ENCODE data around the gene IL1RAPL1. TPM values are rescaled to one million over a fixed set of nuclear protein-coding genes. Genes with fewer than 3 reads are reported as not detected.

The IL1RAPL1 gene
- total and polyA plus RNA-seq, 9 of the 15 experiments (the other 6 are each of a cell fraction or from before 2014, with no cell fraction given), result 0.04 to 0.07 (median 0.04) TPM; not detected in 6

- no peak for FAIRE-seq
- no peak for TF ChIP-seq ILK (tag; IDR thresholded peaks at IDR 0.05; ENCODE audit: borderline replicate concordance, low read depth)
- no peak for TF ChIP-seq MEF2A (IDR thresholded peaks at IDR 0.05; ENCODE audit: control insufficient read depth, low read depth, low read length)
- no peak for TF ChIP-seq ETV1 (tag; conservative IDR thresholded peaks at IDR 0.05; ENCODE audit: low read depth)
- no peak for TF ChIP-seq FIP1L1 (IDR thresholded peaks at IDR 0.05; ENCODE audit: low read depth, low read length, poor library complexity, severe bottlenecking)
- no peak for TF ChIP-seq NUFIP1 (IDR thresholded peaks at IDR 0.05; ENCODE audit: partially characterized antibody)
- no peaks in the 10 kb centered on the region for H4K20me1 ChIP-seq (replicated peaks; ENCODE audit: control insufficient read depth, insufficient read depth, low read length)
- no peak overlapping the region for H3K4me2 ChIP-seq (ENCODE audit: insufficient read depth, low read length)
- H3K9me3 ChIP-seq (replicated peaks; ENCODE audit: control insufficient read depth, insufficient read depth, low read depth, low read length), result no peaks in the 10 kb centered on the region
- no peak for ATAC-seq
- H3K9ac ChIP-seq (ENCODE audit: insufficient read depth in 1 of 2, low read depth in 2 of 2, low read length in 2 of 2), result no peak overlapping the region
- H2AFZ ChIP-seq (ENCODE audit: low read depth, low read length), result no peak overlapping the region
- H3K27me3 ChIP-seq (ENCODE audit: control insufficient read depth in 2 of 2, insufficient read depth in 2 of 2, low read length in 2 of 2), result no peaks in the 10 kb centered on the region
- WGBS (ENCODE audit: insufficient coverage, low coverage, missing lambda C conversion rate), result 4% methylated on average over 4 of the region's 4 CpGs
- H3K79me2 ChIP-seq (ENCODE audit: control insufficient read depth, insufficient read depth, low read length), result no peaks in the 10 kb centered on the region
- H3K4me1 ChIP-seq (replicated peaks in 1 of 2; ENCODE audit: control insufficient read depth in 2 of 2, insufficient read depth in 2 of 2, low read length in 2 of 2), result no peaks in the 10 kb centered on the region
- ChIA-PET POLR2A (no interaction called here), CTCF (ENCODE audit: low intra/inter-chr PET ratio) (no interaction called here)
- no peaks in the 10 kb centered on the region for H3K36me3 ChIP-seq (ENCODE audit: control insufficient read depth, insufficient read depth, low read length)
- DNase-seq (ENCODE audit: extremely low read depth in 1 of 4, low spot score in 3 of 4), result no peak
- H3K9me1 ChIP-seq (ENCODE audit: control insufficient read depth, insufficient read depth, low read length), result no peaks in the 10 kb centered on the region
- intact Hi-C loops (cut with micrococcal nuclease) (no loop called here), in situ Hi-C loops (cut with MboI) (no loop called here)
- BruUV-seq (replicated peaks), result no TSS peak
- H3K27ac ChIP-seq (ENCODE audit: extremely low read depth, low read depth, low read length), result no peak overlapping the region
- no peak overlapping the region for H3K4me3 ChIP-seq
Observed at GRCh38 chrX:29130905-29131304, 543.7 kb downstream of the IL1RAPL1 start.

DNA sequence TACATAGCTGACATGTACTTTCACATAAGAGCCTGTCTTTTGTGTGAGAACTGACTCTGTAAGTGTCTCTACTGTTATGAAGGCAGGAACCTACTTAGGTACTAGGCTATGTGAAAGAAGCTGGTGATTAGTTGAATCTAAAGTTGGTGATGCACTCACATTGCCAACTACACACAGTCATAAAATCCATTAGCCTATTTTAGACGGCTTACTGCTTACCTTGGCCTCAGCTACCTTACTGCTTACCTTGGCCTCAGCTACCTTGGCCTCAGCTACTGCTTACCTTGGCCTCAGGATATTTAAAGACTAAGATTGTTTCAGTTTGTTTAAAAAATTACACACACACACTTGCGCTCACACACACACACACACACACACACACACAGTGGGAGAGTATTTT lies 549.7 kb downstream of the IL1RAPL1 start:
- Histone ChIP-seq H3K27me3 (ENCODE audit: control insufficient read depth in 2 of 2, insufficient read depth in 2 of 2, low read length in 2 of 2) (no peaks in the 10 kb centered on the region), H3K27ac (ENCODE audit: extremely low read depth, low read depth, low read length) (no peak overlapping the region), H2AFZ (ENCODE audit: low read depth, low read length) (no peak overlapping the region), H3K79me2 (ENCODE audit: control insufficient read depth, insufficient read depth, low read length) (no peaks in the 10 kb centered on the region), H3K9ac (ENCODE audit: insufficient read depth in 1 of 2, low read depth in 2 of 2, low read length in 2 of 2) (no peak overlapping the region), H3K4me2 (ENCODE audit: insufficient read depth, low read length) (no peak overlapping the region), H3K4me1 (replicated peaks in 1 of 2; ENCODE audit: control insufficient read depth in 2 of 2, insufficient read depth in 2 of 2, low read length in 2 of 2) (no peaks in the 10 kb centered on the region), H3K9me3 (replicated peaks; ENCODE audit: control insufficient read depth, insufficient read depth, low read depth, low read length) (no peaks in the 10 kb centered on the region), H3K4me3 (no peak overlapping the region), H3K9me1 (ENCODE audit: control insufficient read depth, insufficient read depth, low read length) (no peaks in the 10 kb centered on the region), H3K36me3 (ENCODE audit: control insufficient read depth, insufficient read depth, low read length) (no peaks in the 10 kb centered on the region), H4K20me1 (replicated peaks; ENCODE audit: control insufficient read depth, insufficient read depth, low read length) (no peaks in the 10 kb centered on the region)
- FAIRE-seq (no peak), ATAC-seq (no peak), DNase-seq (ENCODE audit: extremely low read depth in 1 of 4, low spot score in 3 of 4) (no peak)
- in situ Hi-C loops (cut with MboI) (no loop called here), intact Hi-C loops (cut with micrococcal nuclease) (no loop called here)
- TF ChIP-seq, protein P1, sequence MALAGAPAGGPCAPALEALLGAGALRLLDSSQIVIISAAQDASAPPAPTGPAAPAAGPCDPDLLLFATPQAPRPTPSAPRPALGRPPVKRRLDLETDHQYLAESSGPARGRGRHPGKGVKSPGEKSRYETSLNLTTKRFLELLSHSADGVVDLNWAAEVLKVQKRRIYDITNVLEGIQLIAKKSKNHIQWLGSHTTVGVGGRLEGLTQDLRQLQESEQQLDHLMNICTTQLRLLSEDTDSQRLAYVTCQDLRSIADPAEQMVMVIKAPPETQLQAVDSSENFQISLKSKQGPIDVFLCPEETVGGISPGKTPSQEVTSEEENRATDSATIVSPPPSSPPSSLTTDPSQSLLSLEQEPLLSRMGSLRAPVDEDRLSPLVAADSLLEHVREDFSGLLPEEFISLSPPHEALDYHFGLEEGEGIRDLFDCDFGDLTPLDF (CRISPR knock-in tag; IDR thresholded peaks at IDR 0.05), result no peak
- CTCF ChIA-PET (ENCODE audit: low intra/inter-chr PET ratio), result no interaction called here
- no TSS peak for BruUV-seq (replicated peaks)
- POLR2A ChIA-PET, result no interaction called here
- WGBS (ENCODE audit: insufficient coverage, low coverage, missing lambda C conversion rate), result 0% methylated on average over 1 of the region's 2 CpGs

Measured in K562 (cell line).